Large intestine (tissue), 3 donors: ENCODE results near the gene EMC1. TPM values are rescaled to one million over a fixed set of nuclear protein-coding genes. Genes with fewer than 3 reads are reported as not detected.
A peak's percentile ranks its signal among the peaks of the same experiment; 100 is the strongest.
"Not testable (repeated sequence)": the region's sequence is repeated elsewhere in the genome, so short reads cannot be mapped to it uniquely, and the experiment has no call there.

Experiments
- DNase-seq, 2 donors: peaks; one replicate each; pipeline versions ENCODE4 v3.0.0 to v3.0.0-alpha.2; 2013
- H3K27ac ChIP-seq: one replicate; pipeline ENCODE4 v1.5.1; 2013; ENCODE audit warnings: low read length
- H3K27me3 ChIP-seq: 2 replicates; pipeline ENCODE4 v1.6.1; 2013; ENCODE audit warnings: low read length; ENCODE audit not compliant: control insufficient read depth, insufficient read depth
- H3K36me3 ChIP-seq: 2 replicates; pipeline ENCODE4 v1.6.1; 2013; ENCODE audit warnings: low read length; ENCODE audit not compliant: control insufficient read depth, insufficient read depth
- H3K4me1 ChIP-seq: one replicate; pipeline ENCODE4 v1.6.1; 2013; ENCODE audit warnings: low read length; ENCODE audit not compliant: control insufficient read depth, insufficient read depth
- H3K4me3 ChIP-seq: one replicate; pipeline ENCODE4 v1.5.1; 2013; ENCODE audit warnings: low read length
- H3K9me3 ChIP-seq: one replicate; pipeline ENCODE4 v1.6.1; 2013; ENCODE audit warnings: mild to moderate bottlenecking, low read depth, low read length, moderate library complexity; ENCODE audit not compliant: control insufficient read depth
- WGBS: methylation state at CpG from one replicate; pipeline ENCODE4 v1.1.5; 2013; ENCODE audit warnings: low lambda C conversion rate; ENCODE audit not compliant: insufficient coverage; 5-methylcytosine and 5-hydroxymethylcytosine counted together
- polyA plus RNA-seq: library from polyadenylated mRNA; unstranded; fragments of 120-200 nt; gene quantifications from one replicate; pipeline ENCODE4 v1.2.1, GENCODE V29; 2013

EMC1 gene
- polyA plus RNA-seq, 1 donor: 33.8 TPM

DNA sequence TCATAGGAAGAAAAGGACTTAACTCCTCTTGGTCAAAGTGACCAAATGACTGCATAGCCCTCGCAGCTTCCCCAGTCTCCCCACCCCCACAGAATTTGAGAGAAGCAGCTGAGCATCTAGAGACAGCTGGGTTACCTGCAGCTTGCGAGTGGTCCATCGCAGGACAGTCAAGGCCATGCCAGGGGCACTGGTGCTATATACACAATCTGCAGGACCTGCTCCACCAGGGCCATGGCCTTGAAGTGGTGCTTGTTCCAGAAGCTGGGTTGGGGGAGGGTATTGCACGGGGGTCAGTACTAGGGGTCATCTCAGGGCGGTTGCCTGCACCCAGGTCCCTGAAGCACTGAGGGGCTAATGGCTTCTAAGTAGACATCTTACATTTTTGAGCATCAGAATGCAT lies 10.7 kb upstream of the EMC1 start:
- Histone ChIP-seq H3K36me3 (peaks cover 46% of the 10 kb centered on the region), H3K4me1 (no peaks in the 10 kb centered on the region), H3K9me3 (no peaks in the 10 kb centered on the region), H3K4me3 (no peak overlapping the region), H3K27ac (no peak overlapping the region), H3K27me3 (no peaks in the 10 kb centered on the region)
- WGBS: no CpG with 5 or more reads among the region's 5 CpGs
- DNase-seq: no peak

DNA sequence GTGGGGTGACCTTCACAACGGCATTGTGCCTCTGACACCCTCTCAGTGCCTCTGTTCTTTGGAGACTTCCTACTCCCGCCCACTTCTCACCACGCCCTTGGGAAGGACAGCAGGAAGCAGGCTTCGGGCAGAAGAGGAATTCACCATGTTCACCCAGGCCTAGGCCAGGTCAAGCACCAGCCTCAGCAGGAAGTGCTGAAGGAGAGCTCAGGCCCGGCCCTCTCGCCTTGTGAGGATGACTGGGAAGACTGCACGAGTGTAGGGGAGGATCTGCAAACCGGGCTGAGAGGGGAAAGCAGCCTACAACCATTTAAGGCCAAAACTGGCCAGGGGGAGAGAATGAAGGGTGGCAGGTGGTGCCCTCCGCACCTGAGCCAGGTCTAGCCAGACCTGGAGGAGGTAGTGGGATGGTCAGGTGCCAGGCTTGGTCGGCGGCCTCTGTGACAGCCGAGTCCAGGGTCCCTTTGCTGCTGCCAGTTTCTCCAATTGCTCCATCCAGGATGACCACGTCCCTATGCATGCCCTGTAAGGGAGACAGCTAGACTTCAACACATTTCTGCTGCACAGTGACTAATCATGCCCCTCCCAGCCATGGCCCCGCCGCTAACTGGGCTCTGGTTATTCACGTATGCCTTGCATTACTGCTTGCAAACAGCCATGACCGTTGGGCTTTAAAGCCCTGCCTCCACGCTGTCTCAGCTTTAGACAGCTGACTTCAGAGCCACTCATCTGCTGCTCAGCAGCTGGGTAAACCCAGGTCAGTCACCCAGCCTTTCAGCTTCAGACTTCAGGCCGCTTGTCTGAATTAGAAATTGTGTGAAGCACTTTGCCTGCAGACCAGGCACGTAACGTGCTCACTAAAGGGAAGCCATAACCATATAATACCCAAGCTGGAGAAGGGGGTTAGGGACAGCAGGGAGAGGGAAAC lies 9.2 kb upstream of the EMC1 start:
- H3K27me3 ChIP-seq: no peaks in the 10 kb centered on the region
- H3K27ac ChIP-seq: no peak overlapping the region
- H3K9me3 ChIP-seq: no peaks in the 10 kb centered on the region
- no peak overlapping the region for H3K4me3 ChIP-seq
- H3K4me1 ChIP-seq: no peaks in the 10 kb centered on the region
- WGBS: no CpG with 5 or more reads among the region's 21 CpGs
- no peak for DNase-seq
- peaks cover 57% of the 10 kb centered on the region for H3K36me3 ChIP-seq

DNA sequence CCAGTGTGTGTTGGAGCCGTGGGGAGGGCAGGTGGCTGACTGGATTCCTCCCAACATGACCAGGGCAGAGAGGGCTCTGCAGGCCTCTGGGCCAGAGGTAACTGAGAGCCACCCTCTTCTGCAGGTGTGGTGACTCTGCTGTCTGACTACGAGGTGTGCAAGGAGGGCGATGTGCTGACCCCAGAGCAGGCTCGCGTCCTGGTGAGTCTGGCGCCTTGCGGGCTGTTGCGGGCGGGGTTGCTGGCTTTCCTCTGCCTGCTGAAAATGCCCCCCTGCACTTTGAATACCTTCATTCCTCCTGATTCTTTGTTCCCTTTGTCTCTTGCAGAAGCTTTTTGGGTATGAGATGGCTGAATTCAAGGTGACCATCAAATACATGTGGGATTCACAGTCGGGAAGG lies 7.0 kb upstream of the EMC1 start:
- Histone ChIP-seq H3K27ac (no peak overlapping the region), H3K4me3 (no peak overlapping the region), H3K36me3 (peaks cover 64% of the 10 kb centered on the region), H3K4me1 (no peaks in the 10 kb centered on the region), H3K9me3 (no peaks in the 10 kb centered on the region), H3K27me3 (no peaks in the 10 kb centered on the region)
- no CpG with 5 or more reads among the region's 10 CpGs for WGBS
- DNase-seq: no peak

DNA sequence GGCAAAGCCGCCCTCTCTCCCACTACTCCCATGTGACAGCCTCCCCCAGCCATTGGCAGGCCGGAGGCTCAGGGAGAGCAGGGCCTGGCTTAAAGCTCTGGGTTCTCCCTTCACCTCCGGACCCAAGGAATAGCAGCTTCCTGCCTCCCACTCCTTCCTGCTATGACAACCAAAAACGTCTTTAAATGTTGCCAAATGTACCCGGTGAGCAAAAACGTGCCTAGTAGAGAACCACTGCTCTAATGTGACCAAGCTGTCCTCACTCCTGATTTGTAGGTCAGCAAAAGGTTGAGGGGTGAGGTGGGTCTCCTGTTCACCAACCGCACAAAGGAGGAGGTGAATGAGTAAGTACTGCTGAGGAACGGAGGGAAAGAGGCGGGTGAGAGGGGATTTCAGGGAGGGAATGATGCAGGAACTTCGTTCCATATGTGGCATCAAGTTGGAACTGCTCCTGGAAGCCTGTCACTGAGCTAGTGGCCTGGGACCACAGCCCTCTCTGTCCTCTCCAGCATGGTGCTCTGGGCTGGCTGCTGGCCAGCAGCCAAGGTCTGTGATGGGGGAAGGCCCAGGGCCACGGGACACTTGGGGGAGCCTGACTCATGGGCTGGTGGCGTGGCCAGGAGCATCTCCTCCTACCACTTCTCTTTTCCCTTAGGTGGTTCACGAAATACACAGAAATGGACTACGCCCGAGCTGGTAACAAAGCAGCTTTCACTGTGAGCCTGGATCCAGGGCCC lies 6.0 kb upstream of the EMC1 start:
- Histone ChIP-seq H3K4me3 (no peak overlapping the region), H3K4me1 (peaks cover 6% of the 10 kb centered on the region), H3K9me3 (no peaks in the 10 kb centered on the region), H3K36me3 (peaks cover 64% of the 10 kb centered on the region), H3K27me3 (no peaks in the 10 kb centered on the region), H3K27ac (no peak overlapping the region)
- WGBS: 100% methylated on average over 1 of the region's 15 CpGs
- DNase-seq: no peak

DNA sequence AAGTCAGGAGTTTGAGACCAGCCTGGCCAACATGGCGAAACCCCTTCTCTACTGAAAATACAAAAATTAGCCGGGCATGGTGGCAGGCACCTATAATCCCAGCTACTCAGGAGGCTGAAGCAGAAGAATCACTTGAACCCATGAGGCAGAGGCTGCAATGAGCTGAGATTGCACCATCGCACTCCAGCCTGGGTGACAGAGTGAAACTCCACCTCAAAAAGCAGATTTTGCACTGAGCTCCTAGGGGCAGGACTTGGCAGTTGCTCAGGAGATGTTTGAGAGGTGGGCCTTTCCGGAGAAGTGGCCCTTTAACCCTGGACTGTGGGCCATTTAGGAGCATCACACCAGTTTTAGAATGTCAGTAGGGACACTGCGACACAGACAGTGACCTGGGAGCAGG lies 5.0 kb upstream of the EMC1 start:
- H3K4me1 ChIP-seq, H3K27ac ChIP-seq, H3K4me3 ChIP-seq, DNase-seq, H3K9me3 ChIP-seq, H3K27me3 ChIP-seq: not testable (repeated sequence)
- peaks cover 61% of the 10 kb centered on the region for H3K36me3 ChIP-seq
- no CpG with 5 or more reads among the region's 5 CpGs for WGBS

DNA sequence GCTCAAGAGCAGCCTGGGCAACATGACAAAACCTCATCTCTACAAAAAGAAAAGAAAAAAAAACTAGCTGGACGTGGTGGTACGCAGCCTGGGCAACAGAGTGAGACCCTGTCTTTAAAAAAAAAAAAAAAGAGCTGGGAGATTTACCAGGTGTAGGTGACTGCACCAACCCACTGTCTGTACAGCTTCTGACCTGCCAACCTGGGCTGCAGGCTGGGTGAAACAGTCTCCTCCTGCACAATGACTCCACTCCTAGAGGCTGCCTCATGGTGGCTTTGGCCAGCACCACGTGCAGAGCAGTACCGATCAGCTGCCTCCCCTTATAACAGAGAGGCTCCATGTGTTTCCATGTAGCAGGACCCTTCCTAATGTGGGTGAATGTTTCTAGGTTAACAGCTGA lies 4.0 kb upstream of the EMC1 start:
- H3K27me3 ChIP-seq: no peaks in the 10 kb centered on the region
- H3K36me3 ChIP-seq: peaks cover 55% of the 10 kb centered on the region
- no peak overlapping the region for H3K4me3 ChIP-seq
- H3K27ac ChIP-seq: no peak overlapping the region
- WGBS: no CpG with 5 or more reads among the region's 4 CpGs
- no peaks in the 10 kb centered on the region for H3K9me3 ChIP-seq
- H3K4me1 ChIP-seq: peaks cover 12% of the 10 kb centered on the region
- no peak for DNase-seq

DNA sequence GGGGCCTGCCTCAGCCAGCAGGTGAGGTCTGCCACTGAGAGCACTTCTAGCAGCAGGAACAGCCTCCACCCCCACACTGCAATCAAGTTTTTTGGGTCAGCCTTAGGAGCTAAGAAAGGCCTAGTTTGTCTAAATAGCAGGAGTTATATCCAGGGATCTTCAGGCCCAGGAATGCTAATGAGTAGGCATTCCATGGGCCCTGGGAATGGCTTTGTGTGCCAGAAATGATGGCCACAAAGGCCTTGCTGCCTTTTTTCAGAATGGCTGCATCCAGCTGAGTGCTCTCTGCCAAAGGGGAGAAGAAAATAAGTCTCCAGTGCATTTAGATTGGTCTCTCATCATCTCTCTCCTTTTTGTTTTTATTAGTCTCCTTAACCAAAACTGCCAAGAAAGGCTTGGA lies 3.1 kb upstream of the EMC1 start:
- Histone ChIP-seq H3K27me3 (no peaks in the 10 kb centered on the region), H3K4me3 (no peak overlapping the region), H3K4me1 (peaks cover 12% of the 10 kb centered on the region)

DNA sequence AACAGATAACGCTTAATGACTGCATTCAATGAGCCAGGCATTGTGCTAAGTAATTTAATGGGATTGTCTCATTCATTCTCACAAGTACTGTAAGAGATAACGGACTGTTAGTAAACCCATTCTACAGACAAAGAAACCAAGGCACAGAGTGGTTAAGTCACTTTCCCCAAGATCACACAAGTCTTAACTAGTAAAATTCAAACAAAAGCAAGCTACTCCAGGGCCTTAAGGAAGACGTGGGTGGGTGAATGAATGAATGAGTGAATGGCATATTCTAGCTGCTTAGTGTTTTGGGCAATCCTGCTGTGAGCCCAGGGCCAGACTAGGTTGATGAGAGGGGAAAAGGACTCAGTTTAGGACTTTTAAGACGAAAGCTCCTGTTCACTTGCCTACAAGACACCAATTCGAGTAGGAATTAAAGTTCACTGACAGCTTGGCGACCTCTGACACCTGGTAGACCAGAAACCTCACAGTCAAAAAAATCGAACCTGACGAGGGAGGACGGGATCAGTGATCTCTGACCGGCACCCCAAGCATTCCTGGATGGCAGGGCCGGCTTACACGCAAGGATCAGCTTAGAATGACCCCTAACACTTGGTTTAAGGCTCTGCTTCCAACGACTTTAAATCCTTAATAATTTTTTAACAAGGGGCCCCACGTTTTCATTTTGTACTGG lies 557 bp downstream of the EMC1 start:
- Histone ChIP-seq H3K9me3 (no peaks in the 10 kb centered on the region), H3K4me3 (peak overlapping the region; percentile 61), H3K36me3 (peaks cover 14% of the 10 kb centered on the region), H3K27me3 (no peaks in the 10 kb centered on the region), H3K4me1 (peaks cover 12% of the 10 kb centered on the region), H3K27ac (no peak overlapping the region)
- no CpG with 5 or more reads among the region's 14 CpGs for WGBS
- peak in 1 of 2 donors; percentile 6 for DNase-seq

More for the DNA sequence above, 3.1 kb upstream of the EMC1 start:
- no peak for DNase-seq
- Histone ChIP-seq H3K36me3 (peaks cover 46% of the 10 kb centered on the region), H3K9me3 (no peaks in the 10 kb centered on the region), H3K27ac (no peak overlapping the region)

DNA sequence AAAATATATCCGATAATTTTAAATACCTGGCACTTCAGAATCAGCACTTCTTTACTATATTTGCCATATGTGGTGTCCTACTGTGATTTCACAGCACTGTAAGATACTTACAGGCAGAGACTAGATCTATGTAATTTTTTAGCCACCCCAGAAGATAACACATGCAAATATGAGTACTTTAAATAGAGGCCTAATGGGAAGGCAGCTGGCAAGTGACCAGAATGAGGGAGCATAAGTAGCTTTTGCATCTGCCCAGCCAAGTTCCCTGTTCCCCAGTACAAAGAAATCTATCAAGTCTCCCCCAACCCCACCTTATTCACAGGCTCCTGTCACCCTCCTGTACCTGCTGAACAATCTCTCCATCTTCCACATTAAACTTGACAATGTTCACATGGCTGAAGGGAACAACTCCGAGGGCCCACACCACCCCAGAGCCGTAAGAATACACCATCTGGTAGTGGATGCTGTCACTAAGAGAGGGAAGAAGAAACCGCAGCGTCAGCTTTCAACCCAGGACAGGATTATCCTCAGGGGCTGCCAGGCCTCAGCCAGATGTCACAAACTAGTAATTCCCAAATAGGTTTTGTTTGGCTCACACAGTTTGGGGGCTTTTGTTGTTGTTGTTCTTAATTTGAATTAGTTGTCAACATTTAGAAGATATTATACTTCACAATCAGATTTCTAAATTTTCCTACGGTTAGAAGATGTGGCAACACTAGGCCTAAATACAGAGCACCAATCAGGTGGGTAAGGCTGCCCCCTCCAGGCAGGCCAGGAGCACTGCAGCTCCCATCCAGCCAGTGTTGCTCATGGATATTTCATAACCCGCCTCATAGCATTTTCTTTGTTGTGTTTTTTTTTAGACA lies 10.4 kb downstream of the EMC1 start:
- H3K36me3 ChIP-seq: peaks cover 82% of the 10 kb centered on the region
- H3K27ac ChIP-seq: no peak overlapping the region
- peak; percentile 32 to 33 for DNase-seq
- no peaks in the 10 kb centered on the region for H3K4me1 ChIP-seq
- WGBS: no CpG with 5 or more reads among the region's 7 CpGs
- H3K9me3 ChIP-seq: no peaks in the 10 kb centered on the region
- H3K27me3 ChIP-seq: no peaks in the 10 kb centered on the region
- no peak overlapping the region for H3K4me3 ChIP-seq

DNA sequence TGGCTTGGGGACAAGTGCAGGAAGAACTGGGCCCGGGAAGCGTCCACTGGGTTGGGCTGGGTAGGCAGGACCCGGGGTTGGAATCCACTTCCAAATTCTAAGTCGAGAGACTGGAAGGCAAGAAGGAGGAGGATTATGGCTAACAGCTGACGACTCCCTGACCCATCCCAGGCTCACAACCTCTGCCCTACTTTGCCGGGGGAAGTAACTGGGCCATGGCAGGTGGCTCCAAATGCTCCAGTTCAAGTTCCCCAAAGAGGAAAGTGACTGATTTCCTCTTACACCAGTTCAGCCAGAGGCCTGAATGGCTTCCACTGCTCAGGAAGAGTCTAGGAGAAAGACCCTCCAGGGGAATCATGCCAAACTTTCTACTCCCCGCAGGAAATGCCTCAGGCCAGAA lies 11.4 kb downstream of the EMC1 start:
- no peak overlapping the region for H3K27ac ChIP-seq
- H3K9me3 ChIP-seq: no peaks in the 10 kb centered on the region
- H3K4me1 ChIP-seq: no peaks in the 10 kb centered on the region
- WGBS: no CpG with 5 or more reads among the region's 7 CpGs
- DNase-seq: no peak
- peaks cover 87% of the 10 kb centered on the region for H3K36me3 ChIP-seq
- no peak overlapping the region for H3K4me3 ChIP-seq
- H3K27me3 ChIP-seq: no peaks in the 10 kb centered on the region
